NCI-H526 treated with DMSO at 0.1 percent for 48 hours (cell line): ENCODE data around the gene TALDO1.
A peak's percentile ranks its signal among the peaks of the same experiment; 100 is the strongest.
"Not testable (repeated sequence)": the region's sequence is repeated elsewhere in the genome, so short reads cannot be mapped to it uniquely, and the experiment has no call there.

Experiments
- DNase-seq: peaks from one replicate; lab custom pipeline; 2025; lab: John Stamatoyannopoulos, UW

Gene TALDO1

GRCh38 chr11:737366-737765 lies 9.9 kb upstream of the TALDO1 start:
- no peak for DNase-seq

- not testable (repeated sequence) for DNase-seq
Observed at GRCh38 chr11:737899-738298, 9.4 kb upstream of the TALDO1 start.

GRCh38 chr11:742156-742546 lies 5.1 kb upstream of the TALDO1 start:
- no peak for DNase-seq

- DNase-seq, result no peak
Observed at GRCh38 chr11:742571-743201, 4.6 kb upstream of the TALDO1 start.

- DNase-seq, result no peak
Observed at GRCh38 chr11:745428-745827, 1.8 kb upstream of the TALDO1 start.

- peak; percentile 59 for DNase-seq
Observed at GRCh38 chr11:746289-747157, 741 bp upstream of the TALDO1 start.

GRCh38 chr11:748007-748359 lies 719 bp downstream of the TALDO1 start:
- no peak for DNase-seq

GRCh38 chr11:749731-750130 lies 2.5 kb downstream of the TALDO1 start:
- DNase-seq, result no peak

- DNase-seq, result no peak
Observed at GRCh38 chr11:760236-760635, 13.0 kb downstream of the TALDO1 start.

- no peak for DNase-seq
Observed at GRCh38 chr11:761526-762108, 14.4 kb downstream of the TALDO1 start.

- DNase-seq, result no peak
Observed at GRCh38 chr11:762421-763072, 15.3 kb downstream of the TALDO1 start.

- no peak for DNase-seq
Observed at GRCh38 chr11:763073-763463, 15.8 kb downstream of the TALDO1 start.

GRCh38 chr11:763549-764321 lies 16.5 kb downstream of the TALDO1 start:
- DNase-seq, result no peak

GRCh38 chr11:764322-765024 lies 17.2 kb downstream of the TALDO1 start:
- no peak for DNase-seq

GRCh38 chr11:765025-765801 lies 17.9 kb downstream of the TALDO1 start:
- DNase-seq, result no peak

GRCh38 chr11:765802-766091 lies 18.5 kb downstream of the TALDO1 start:
- DNase-seq, result no peak

- no peak for DNase-seq
Observed at GRCh38 chr11:766106-766935, 19.1 kb downstream of the TALDO1 start.

GRCh38 chr11:766936-767210 lies 19.6 kb downstream of the TALDO1 start:
- DNase-seq, result no peak

- DNase-seq, result no peak
Observed at GRCh38 chr11:767238-767637, 20.0 kb downstream of the TALDO1 start.
